GM12878 (cell line): ENCODE results near the gene EEF1AKMT3. TPM values are rescaled to one million over a fixed set of nuclear protein-coding genes. Genes with fewer than 3 reads are reported as not detected.

ENCODE experiments used
- ATAC-seq: fragments of 200-7000 bp; cut with Tn5 transposase; 3 replicates; pipeline ENCODE4 v1.9.1; 2020; ENCODE audit warnings: mild to moderate bottlenecking, moderate library complexity
- BruUV-seq: library from RNA; stranded (reverse); fragments of 400-500 nt; replicated peaks from 2 replicates; lab custom pipeline; 2021; lab: Mats Ljungman, UMichigan
- CTCF ChIA-PET: fragments of 300-600 bp; sonication (Branson Sonifier 250); formaldehyde crosslinking; extraction: SDS; loops from one replicate; lab custom pipeline; 2021; ENCODE audit warnings: inconsistent platforms; lab: Yijun Ruan, JAX
- POLR2A ChIA-PET: fragments of 350-600 bp; formaldehyde crosslinking; extraction: SDS; loops from one replicate; lab custom pipeline; 2021; ENCODE audit warnings: inconsistent platforms; lab: Charles Lee
- RAD21 ChIA-PET: fragments of 300-600 bp; sonication (Branson Sonifier 250); formaldehyde crosslinking; loops from one replicate; lab custom pipeline; 2023; ENCODE audit warnings: antibody characterized with exemption; ENCODE audit not compliant: unreplicated experiment; lab: Charles Lee
- SMC1A ChIA-PET: fragments of 300-600 bp; sonication (Branson Sonifier 250); formaldehyde crosslinking; loops from one replicate; lab custom pipeline; 2023; ENCODE audit not compliant: unreplicated experiment, uncharacterized antibody; lab: Charles Lee
- DNase-seq: peaks from one replicate; pipeline ENCODE4 v3.0.0-alpha.2; 2011; ENCODE audit warnings: low read depth, low spot score
- FAIRE-seq: peaks from 3 replicates; lab custom pipeline; 2011; peaks lifted over from hg19 to GRCh38; lab: Jason Lieb, UNC
- H2AFZ ChIP-seq: 2 replicates; pipeline ENCODE4 v1.6.0; 2011; ENCODE audit warnings: low read depth, low read length, control low read depth; ENCODE audit not compliant: control insufficient read depth
- H3K27ac ChIP-seq: 2 replicates; pipeline ENCODE4 v1.5.1; 2011; ENCODE audit warnings: control low read depth; ENCODE audit not compliant: control insufficient read depth, insufficient read depth
- H3K27me3 ChIP-seq, 2 experiments: replicated peaks in 1 of 2; 2 replicates each; pipeline versions ENCODE4 v1.6.0 to v1.6.1; 2011; ENCODE audit warnings: low read length in 1 of 2; ENCODE audit not compliant: control insufficient read depth in 2 of 2, insufficient read depth in 2 of 2
- H3K36me3 ChIP-seq, 2 experiments: 2 replicates each; pipeline ENCODE4 v1.5.1; 2011; ENCODE audit warnings: low read length in 1 of 2; ENCODE audit not compliant: control insufficient read depth in 2 of 2, insufficient read depth in 2 of 2
- H3K4me1 ChIP-seq: 2 replicates; pipeline ENCODE4 v1.6.1; 2011; ENCODE audit warnings: mild to moderate bottlenecking, low read length, moderate library complexity, mixed read lengths; ENCODE audit not compliant: control insufficient read depth, insufficient read depth
- H3K4me2 ChIP-seq: 2 replicates; pipeline ENCODE4 v1.6.0; 2011; ENCODE audit warnings: control low read depth; ENCODE audit not compliant: control insufficient read depth, insufficient read depth
- H3K4me3 ChIP-seq: fragments of 200-600 bp; sonication (generic); 2 replicates; pipeline ENCODE4 v1.5.1; 2016
- H3K79me2 ChIP-seq: 2 replicates; pipeline ENCODE4 v1.6.0; 2011; ENCODE audit warnings: low read length; ENCODE audit not compliant: control insufficient read depth, insufficient read depth
- H3K9ac ChIP-seq: 2 replicates; pipeline ENCODE4 v1.8.0; 2011; ENCODE audit warnings: low read length, control low read depth, mixed read lengths; ENCODE audit not compliant: control insufficient read depth, insufficient read depth
- H3K9me3 ChIP-seq: replicated peaks from 3 replicates; pipeline ENCODE4 v1.5.1; 2011; ENCODE audit warnings: mild to moderate bottlenecking, low read length; ENCODE audit not compliant: control insufficient read depth, insufficient read depth
- H4K20me1 ChIP-seq: 2 replicates; pipeline ENCODE4 v1.6.0; 2011; ENCODE audit not compliant: control insufficient read depth, insufficient read depth
- E2F8 ChIP-seq: fragments of 450-650 bp; IDR thresholded peaks from 2 replicates; pipeline ENCODE4 v1.6.1; 2018; ENCODE audit warnings: mild to moderate bottlenecking, low read depth, moderate library complexity; ENCODE audit not compliant: partially characterized antibody
- E4F1 ChIP-seq: fragments of 450-650 bp; IDR thresholded peaks from 2 replicates; pipeline ENCODE4 v1.6.1; 2018; ENCODE audit warnings: borderline replicate concordance, mild to moderate bottlenecking; ENCODE audit not compliant: partially characterized antibody
- HDAC6 ChIP-seq: fragments of 200-600 bp; sonication (generic); IDR thresholded peaks from one replicate; pipeline ENCODE4 v1.8.0; 2017; ENCODE audit warnings: antibody characterized with exemption; ENCODE audit not compliant: unreplicated experiment
- LARP7 ChIP-seq: fragments of 450-650 bp; IDR thresholded peaks from 2 replicates; pipeline ENCODE4 v1.6.1; 2017; ENCODE audit warnings: mild to moderate bottlenecking
- NKRF ChIP-seq: fragments of 450-650 bp; conservative IDR thresholded peaks from 2 replicates; pipeline ENCODE4 v1.6.1; 2017; ENCODE audit warnings: mild to moderate bottlenecking, moderate library complexity
- NR2F1 ChIP-seq: fragments of 450-650 bp; conservative IDR thresholded peaks from 2 replicates; pipeline ENCODE4 v1.6.1; 2017; ENCODE audit warnings: mild to moderate bottlenecking
- POLR2A ChIP-seq: IDR thresholded peaks from 2 replicates; pipeline ENCODE4 v1.6.1; 2011; ENCODE audit warnings: low read depth, mild to moderate bottlenecking, low read length
- STAT3 ChIP-seq: IDR thresholded peaks from 2 replicates; pipeline ENCODE4 v1.6.1; 2011; ENCODE audit warnings: low read depth, low read length, improper control_type of control experiment
- SUZ12 ChIP-seq: fragments of 200-600 bp; sonication (generic); IDR thresholded peaks from one replicate; pipeline ENCODE4 v1.6.1; 2018; ENCODE audit warnings: antibody characterized with exemption, mild to moderate bottlenecking; ENCODE audit not compliant: unreplicated experiment
- WGBS: methylation state at CpG from one replicate; pipeline ENCODE4 v1.1.6; 2016; ENCODE audit warnings: low lambda C conversion rate; ENCODE audit not compliant: insufficient replicate concordance, insufficient coverage; ENCODE audit errors: missing lambda C conversion rate; 5-methylcytosine and 5-hydroxymethylcytosine counted together
- in situ Hi-C: fragments of 300-500 bp; cut with MboI; formaldehyde crosslinking; loops from 9 replicates; pipeline ENCODE4 v1.14.3; 2018; ENCODE audit warnings: mixed read lengths
- intact Hi-C: fragments of 100-400 bp; cut with micrococcal nuclease; formaldehyde crosslinking; loops from one replicate; pipeline ENCODE4 v1.14.2; 2022; ENCODE audit not compliant: unreplicated experiment
- polyA plus RNA-seq, 11 experiments: library from polyadenylated mRNA; depleted of rRNA in 4 of 11; unstranded in 6 of 11; stranded (reverse) in 5 of 11; fragments of >200 nt; fragmentation: Nextera tagmentation in 4 of 11; fragmentation: Illumina TruSeq in 1 of 11; extraction: Ambion mirVana in 4 of 11; extraction: Trizol in 1 of 11; gene quantifications; 1 replicate in 1 of 11; 2 replicates in 10 of 11; pipeline versions ENCODE4 v1.2.1 to v1.2.3, GENCODE V29; 2011 to 2016; ENCODE audit warnings: inconsistent platforms in 2 of 11, missing spikeins in 2 of 11, low read depth in 1 of 11
- total RNA-seq, 4 experiments: library from RNA; depleted of rRNA in 3 of 4; stranded (reverse); fragments of >200 nt in 3 of 4; fragmentation: Illumina TruSeq in 1 of 4; extraction: Trizol in 1 of 4; gene quantifications; 2 replicates each; pipeline versions ENCODE4 v1.2.1 to v1.2.3, GENCODE V29; 2013 to 2021
- TF ChIP-seq, protein P1 (sequence below): IDR thresholded peaks from 2 replicates; pipeline ENCODE4 v1.6.1; 2011; ENCODE audit warnings: low read depth, mild to moderate bottlenecking, low read length, moderate library complexity, borderline replicate concordance; ENCODE audit errors: extremely low read depth
- TF ChIP-seq, protein P2 (sequence below): fragments of 450-650 bp; IDR thresholded peaks from 2 replicates; pipeline ENCODE4 v1.6.1; 2017; ENCODE audit warnings: mild to moderate bottlenecking, moderate library complexity

Gene EEF1AKMT3
- total and polyA plus RNA-seq, 10 of the 15 experiments (the other 5 are each of a cell fraction or from before 2014, with no cell fraction given): 1.2 to 8.2 (median 3.5) TPM

- intact Hi-C loops: no loop called here
- in situ Hi-C loops: no loop called here
- no peaks in the 10 kb centered on the region for H3K9me3 ChIP-seq
- H3K27ac ChIP-seq: no peak overlapping the region
- no peak overlapping the region for H2AFZ ChIP-seq
- ChIA-PET POLR2A (no interaction called here), CTCF (no interaction called here), SMC1A (no interaction called here), RAD21 (no interaction called here)
- H3K27me3 ChIP-seq: no peaks in the 10 kb centered on the region
- FAIRE-seq (no peak), ATAC-seq (no peak), DNase-seq (no peak)
- no TSS peak for BruUV-seq
- no peak overlapping the region for H3K4me2 ChIP-seq
- H3K4me3 ChIP-seq: no peak overlapping the region
- H3K36me3 ChIP-seq: peaks cover 1 to 4% of the 10 kb centered on the region in 2 experiments; a peak in 3 of 4 replicates
- H3K4me1 ChIP-seq: peaks cover 7% of the 10 kb centered on the region
- H3K9ac ChIP-seq: no peak overlapping the region
- no peaks in the 10 kb centered on the region for H4K20me1 ChIP-seq
- peaks cover 10% of the 10 kb centered on the region for H3K79me2 ChIP-seq
- 92% methylated on average over 48 of the region's 49 CpGs for WGBS
- TF ChIP-seq SUZ12 (no peak), E2F8 (no peak), STAT3 (no peak), NKRF (no peak), HDAC6 (no peak), NR2F1 (no peak), E4F1 (no peak), LARP7 (no peak), POLR2A (no peak)
- TF ChIP-seq, protein P1, sequence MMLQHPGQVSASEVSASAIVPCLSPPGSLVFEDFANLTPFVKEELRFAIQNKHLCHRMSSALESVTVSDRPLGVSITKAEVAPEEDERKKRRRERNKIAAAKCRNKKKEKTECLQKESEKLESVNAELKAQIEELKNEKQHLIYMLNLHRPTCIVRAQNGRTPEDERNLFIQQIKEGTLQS: no peak
- TF ChIP-seq, protein P2, sequence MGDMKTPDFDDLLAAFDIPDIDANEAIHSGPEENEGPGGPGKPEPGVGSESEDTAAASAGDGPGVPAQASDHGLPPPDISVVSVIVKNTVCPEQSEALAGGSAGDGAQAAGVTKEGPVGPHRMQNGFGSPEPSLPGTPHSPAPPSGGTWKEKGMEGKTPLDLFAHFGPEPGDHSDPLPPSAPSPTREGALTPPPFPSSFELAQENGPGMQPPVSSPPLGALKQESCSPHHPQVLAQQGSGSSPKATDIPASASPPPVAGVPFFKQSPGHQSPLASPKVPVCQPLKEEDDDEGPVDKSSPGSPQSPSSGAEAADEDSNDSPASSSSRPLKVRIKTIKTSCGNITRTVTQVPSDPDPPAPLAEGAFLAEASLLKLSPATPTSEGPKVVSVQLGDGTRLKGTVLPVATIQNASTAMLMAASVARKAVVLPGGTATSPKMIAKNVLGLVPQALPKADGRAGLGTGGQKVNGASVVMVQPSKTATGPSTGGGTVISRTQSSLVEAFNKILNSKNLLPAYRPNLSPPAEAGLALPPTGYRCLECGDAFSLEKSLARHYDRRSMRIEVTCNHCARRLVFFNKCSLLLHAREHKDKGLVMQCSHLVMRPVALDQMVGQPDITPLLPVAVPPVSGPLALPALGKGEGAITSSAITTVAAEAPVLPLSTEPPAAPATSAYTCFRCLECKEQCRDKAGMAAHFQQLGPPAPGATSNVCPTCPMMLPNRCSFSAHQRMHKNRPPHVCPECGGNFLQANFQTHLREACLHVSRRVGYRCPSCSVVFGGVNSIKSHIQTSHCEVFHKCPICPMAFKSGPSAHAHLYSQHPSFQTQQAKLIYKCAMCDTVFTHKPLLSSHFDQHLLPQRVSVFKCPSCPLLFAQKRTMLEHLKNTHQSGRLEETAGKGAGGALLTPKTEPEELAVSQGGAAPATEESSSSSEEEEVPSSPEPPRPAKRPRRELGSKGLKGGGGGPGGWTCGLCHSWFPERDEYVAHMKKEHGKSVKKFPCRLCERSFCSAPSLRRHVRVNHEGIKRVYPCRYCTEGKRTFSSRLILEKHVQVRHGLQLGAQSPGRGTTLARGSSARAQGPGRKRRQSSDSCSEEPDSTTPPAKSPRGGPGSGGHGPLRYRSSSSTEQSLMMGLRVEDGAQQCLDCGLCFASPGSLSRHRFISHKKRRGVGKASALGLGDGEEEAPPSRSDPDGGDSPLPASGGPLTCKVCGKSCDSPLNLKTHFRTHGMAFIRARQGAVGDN: no peak
Observed at GRCh38 chr12:57735952-57736740, 36.3 kb upstream of the EEF1AKMT3 start.
